GM23338 (cell line): Measurements from ENCODE around the gene STRIP1. TPM values are rescaled to one million over a fixed set of nuclear protein-coding genes. Genes with fewer than 3 reads are reported as not detected.
A peak's percentile ranks its signal among the peaks of the same experiment; 100 is the strongest.

Source experiments
- ATAC-seq: fragments of 200-7000 bp; cut with Tn5 transposase; 3 replicates; pipeline ENCODE4 v1.9.1; 2020
- DNase-seq: peaks from one replicate; pipeline ENCODE4 v3.0.0-alpha.2; 2015; ENCODE audit warnings: low spot score
- H2AFZ ChIP-seq: fragments of 200-600 bp; sonication (generic); 2 replicates; pipeline ENCODE4 v1.8.0; 2016; ENCODE audit warnings: antibody characterized with exemption, mild to moderate bottlenecking, moderate library complexity
- H3F3A ChIP-seq: fragments of 200-600 bp; sonication (generic); replicated peaks from 2 replicates; pipeline ENCODE4 v1.8.0; 2017; ENCODE audit warnings: antibody characterized with exemption, mixed run types, low read depth
- H3K27ac ChIP-seq: fragments of 200-600 bp; sonication (generic); 2 replicates; pipeline ENCODE4 v1.6.1; 2016; ENCODE audit warnings: low read depth
- H3K27me3 ChIP-seq: fragments of 200-600 bp; sonication (generic); 2 replicates; pipeline ENCODE4 v1.8.0; 2016; ENCODE audit warnings: mild to moderate bottlenecking, mixed run types, moderate library complexity; ENCODE audit not compliant: insufficient read depth
- H3K36me3 ChIP-seq: fragments of 200-600 bp; sonication (generic); 2 replicates; pipeline ENCODE4 v1.8.0; 2016; ENCODE audit warnings: mild to moderate bottlenecking; ENCODE audit not compliant: insufficient read depth
- H3K4me1 ChIP-seq: fragments of 200-600 bp; sonication (generic); 2 replicates; pipeline ENCODE4 v1.8.0; 2016; ENCODE audit warnings: mild to moderate bottlenecking, moderate library complexity; ENCODE audit not compliant: insufficient read depth
- H3K4me2 ChIP-seq: fragments of 200-600 bp; sonication (generic); 2 replicates; pipeline ENCODE4 v1.7.1; 2017; ENCODE audit warnings: mixed run types
- H3K4me3 ChIP-seq: fragments of 200-600 bp; sonication (generic); 2 replicates; pipeline ENCODE4 v1.6.1; 2016; ENCODE audit warnings: mixed run types
- H3K79me2 ChIP-seq: fragments of 200-600 bp; sonication (generic); replicated peaks from 2 replicates; pipeline ENCODE4 v1.8.0; 2017; ENCODE audit warnings: mild to moderate bottlenecking; ENCODE audit not compliant: insufficient read depth
- H3K9me2 ChIP-seq: fragments of 200-600 bp; sonication (generic); 2 replicates; pipeline ENCODE4 v1.8.0; 2017; ENCODE audit not compliant: insufficient read depth
- H4K20me1 ChIP-seq: fragments of 200-600 bp; sonication (generic); replicated peaks from 2 replicates; pipeline ENCODE4 v1.8.0; 2017; ENCODE audit warnings: mild to moderate bottlenecking; ENCODE audit not compliant: insufficient read depth
- H3K27ac Mint-ChIP-seq: 2 replicates; pipeline ENCODE4 v1.8.0; 2020; ENCODE audit warnings: inconsistent platforms, mild to moderate bottlenecking, moderate library complexity, mixed read lengths
- H3K27me3 Mint-ChIP-seq: 3 replicates; pipeline ENCODE4 v1.8.0; 2022; ENCODE audit warnings: low read depth, mild to moderate bottlenecking, moderate library complexity, mixed read lengths, inconsistent platforms; ENCODE audit not compliant: insufficient read depth, poor library complexity
- H3K36me3 Mint-ChIP-seq: 3 replicates; pipeline ENCODE4 v1.8.0; 2021; ENCODE audit warnings: low read depth, mild to moderate bottlenecking, inconsistent platforms, moderate library complexity, mixed read lengths
- H3K4me1 Mint-ChIP-seq: 3 replicates; pipeline ENCODE4 v1.8.0; 2020; ENCODE audit warnings: mild to moderate bottlenecking, inconsistent platforms, mixed read lengths
- H3K4me3 Mint-ChIP-seq: 3 replicates; pipeline ENCODE4 v1.8.0; 2021; ENCODE audit warnings: moderate library complexity, mild to moderate bottlenecking, inconsistent platforms, mixed read lengths
- H3K9me3 Mint-ChIP-seq: 3 replicates; pipeline ENCODE4 v1.8.0; 2020; ENCODE audit warnings: moderate library complexity, mild to moderate bottlenecking, inconsistent platforms, mixed read lengths
- EZH2phosphoT487 ChIP-seq: fragments of 200-600 bp; sonication (generic); IDR thresholded peaks from one replicate; pipeline ENCODE4 v1.8.1; 2018; ENCODE audit warnings: antibody characterized with exemption; ENCODE audit not compliant: unreplicated experiment
- POLR2AphosphoS5 ChIP-seq: IDR thresholded peaks from 2 replicates; pipeline ENCODE4 v1.6.1; 2016; ENCODE audit warnings: antibody characterized with exemption, low read depth
- ZNF462 ChIP-seq: fragments of 250-450 bp; sonication (Bioruptor Pico); IDR thresholded peaks from 2 replicates; pipeline ENCODE4 v1.5.0; 2020; ENCODE audit warnings: mild to moderate bottlenecking, moderate library complexity
- polyA plus RNA-seq: library from polyadenylated mRNA; unstranded; fragments of >200 nt; fragmentation: Nextera tagmentation; extraction: Ambion mirVana; gene quantifications from 2 replicates; pipeline ENCODE4 v1.2.1, GENCODE V29; 2016
- total RNA-seq: library from RNA; depleted of rRNA; stranded (reverse); fragments of >200 nt; shearing (Covaris generic); gene quantifications from 2 replicates; pipeline ENCODE4 v1.2.3, GENCODE V29; 2014

STRIP1 gene
- total and polyA plus RNA-seq, 2 experiments from 2014 or later, result 17.2 to 50.6 TPM

GRCh38 chr1:110033421-110033820 lies 1.0 kb upstream of the STRIP1 start:
- no peak overlapping the region; the same call in 2 of the 3 replicates for H3K4me3 Mint-ChIP-seq

More at GRCh38 chr1:110033421-110033820, 1.0 kb upstream of the STRIP1 start:
- Mint-ChIP-seq H3K27ac (peak overlapping the region; percentile 93; the same call in 1 of the 2 replicates), H3K4me1 (peaks cover 26% of the 10 kb centered on the region), H3K27me3 (peaks cover 4% of the 10 kb centered on the region), H3K9me3 (no peaks in the 10 kb centered on the region), H3K36me3 (peaks cover 12% of the 10 kb centered on the region)
- Histone ChIP-seq H3K27ac (no peak overlapping the region), H3K4me1 (peaks cover 25% of the 10 kb centered on the region), H3K36me3 (peaks cover 4% of the 10 kb centered on the region), H3K9me2 (no peaks in the 10 kb centered on the region), H2AFZ (peak overlapping the region; percentile 14), H3F3A (no peaks in the 10 kb centered on the region; the same call in 1 of the 2 replicates), H4K20me1 (peaks cover 15% of the 10 kb centered on the region), H3K79me2 (peaks cover 28% of the 10 kb centered on the region), H3K4me3 (no peak overlapping the region), H3K4me2 (0 out of 2 replicates have a peak overlapping the region, but pooled peaks have one; percentile 70), H3K27me3 (no peaks in the 10 kb centered on the region)
- TF ChIP-seq ZNF462 (CRISPR knock-in tag), result no peak
- no peak for TF ChIP-seq POLR2AphosphoS5
- TF ChIP-seq EZH2phosphoT487, result no peak
- no peak for ATAC-seq
- DNase-seq, result no peak
